ENCODE measurements around the gene RNF217.

RNF217 gene

GRCh38 chr6:124987999-124988591 lies 25.9 kb downstream of the RNF217 start:
- DNase-seq (ENCODE audit: low read depth): no peak

GRCh38 chr6:124989136-124989983 lies 27.1 kb downstream of the RNF217 start:
- no peak for DNase-seq (ENCODE audit: low read depth)

- no peak for DNase-seq (ENCODE audit: low read depth)
Measured at GRCh38 chr6:124990988-124991387, 28.8 kb downstream of the RNF217 start.

GRCh38 chr6:124991764-124992295 lies 29.6 kb downstream of the RNF217 start:
- no peak for DNase-seq (ENCODE audit: low read depth)

GRCh38 chr6:124993327-124993726 lies 31.1 kb downstream of the RNF217 start:
- no peak for DNase-seq (ENCODE audit: low read depth)

- no peak for DNase-seq (ENCODE audit: low read depth)
Measured at GRCh38 chr6:124994648-124995047, 32.4 kb downstream of the RNF217 start.

- no peak for DNase-seq (ENCODE audit: low read depth)
Measured at GRCh38 chr6:124995131-124995530, 32.9 kb downstream of the RNF217 start.

GRCh38 chr6:124995645-124996325 lies 33.5 kb downstream of the RNF217 start:
- no peak for DNase-seq (ENCODE audit: low read depth)

- DNase-seq (ENCODE audit: low read depth): no peak
Measured at GRCh38 chr6:124996411-124996810, 34.2 kb downstream of the RNF217 start.

- DNase-seq (ENCODE audit: low read depth): no peak
Measured at GRCh38 chr6:124997196-124997875, 35.1 kb downstream of the RNF217 start.

GRCh38 chr6:124999105-124999764 lies 37.0 kb downstream of the RNF217 start:
- no peak for DNase-seq (ENCODE audit: low read depth)

GRCh38 chr6:125001684-125002405 lies 39.6 kb downstream of the RNF217 start:
- no peak for DNase-seq (ENCODE audit: low read depth)

- DNase-seq (ENCODE audit: low read depth): no peak
Measured at GRCh38 chr6:125002406-125002741, 40.1 kb downstream of the RNF217 start.

GRCh38 chr6:125003070-125003469 lies 40.8 kb downstream of the RNF217 start:
- no peak for DNase-seq (ENCODE audit: low read depth)

GRCh38 chr6:125004198-125004597 lies 42.0 kb downstream of the RNF217 start:
- no peak for DNase-seq (ENCODE audit: low read depth)

GRCh38 chr6:125004797-125005595 lies 42.8 kb downstream of the RNF217 start:
- no peak for DNase-seq (ENCODE audit: low read depth)

- no peak for DNase-seq (ENCODE audit: low read depth)
Measured at GRCh38 chr6:125008261-125008703, 46.0 kb downstream of the RNF217 start.

- DNase-seq (ENCODE audit: low read depth): no peak
Measured at GRCh38 chr6:125008957-125009356, 46.7 kb downstream of the RNF217 start.

GRCh38 chr6:125009578-125009977 lies 47.3 kb downstream of the RNF217 start:
- no peak for DNase-seq (ENCODE audit: low read depth)

Data from GM04503 (cell line).